Mesenchymal stem cell (in vitro differentiated cells and primary cell): ENCODE data around the gene AKNA.

ENCODE experiments used
- DNase-seq: peaks from one replicate; pipeline ENCODE4 v3.0.0-alpha.2; 2013
- H2AFZ ChIP-seq: one replicate; pipeline ENCODE4 v1.6.1; 2013; ENCODE audit warnings: low read depth, mild to moderate bottlenecking, control low read depth, inconsistent platforms, low read length, moderate library complexity
- H2AK5ac ChIP-seq: 2 replicates; pipeline ENCODE4 v1.6.1; 2013; ENCODE audit warnings: low read length, moderate library complexity, mild to moderate bottlenecking, inconsistent platforms; ENCODE audit not compliant: severe bottlenecking
- H2BK120ac ChIP-seq: one replicate; pipeline ENCODE4 v1.6.1; 2013; ENCODE audit warnings: low read depth, mild to moderate bottlenecking, inconsistent platforms, low read length, moderate library complexity
- H2BK12ac ChIP-seq, 2 experiments: one replicate each; pipeline ENCODE4 v1.6.1; 2013; ENCODE audit warnings: inconsistent platforms in 2 of 2, low read length in 2 of 2, mild to moderate bottlenecking in 2 of 2, moderate library complexity in 2 of 2, control low read depth in 1 of 2
- H2BK15ac ChIP-seq: one replicate; pipeline ENCODE4 v1.6.1; 2013; ENCODE audit warnings: mild to moderate bottlenecking, low read depth, inconsistent platforms; ENCODE audit not compliant: poor library complexity, severe bottlenecking
- H2BK5ac ChIP-seq: 2 replicates; pipeline ENCODE4 v1.6.1; 2013; ENCODE audit warnings: low read depth, mild to moderate bottlenecking, low read length, control low read depth, inconsistent platforms; ENCODE audit not compliant: poor library complexity, severe bottlenecking
- H3K14ac ChIP-seq, 2 experiments: one replicate each; pipeline ENCODE4 v1.6.1; 2013; ENCODE audit warnings: inconsistent platforms in 2 of 2, low read length in 2 of 2, control low read depth in 1 of 2, mild to moderate bottlenecking in 1 of 2, moderate library complexity in 1 of 2
- H3K18ac ChIP-seq, 2 experiments: one replicate each; pipeline ENCODE4 v1.6.1; 2013; ENCODE audit warnings: inconsistent platforms in 2 of 2, low read length in 2 of 2, control low read depth in 1 of 2, low read depth in 1 of 2, mild to moderate bottlenecking in 1 of 2
- H3K23ac ChIP-seq, 2 experiments: one replicate each; pipeline ENCODE4 v1.6.1; 2013; ENCODE audit warnings: inconsistent platforms in 2 of 2, low read length in 2 of 2, mild to moderate bottlenecking in 2 of 2, moderate library complexity in 2 of 2, control low read depth in 1 of 2
- H3K27ac ChIP-seq: 2 replicates; pipeline ENCODE4 v1.5.1; 2013; ENCODE audit warnings: mild to moderate bottlenecking, moderate library complexity, low read length, control low read depth, inconsistent platforms; ENCODE audit not compliant: poor library complexity, severe bottlenecking
- H3K27me3 ChIP-seq, 2 experiments: 2 replicates each; pipeline versions ENCODE4 v1.6.1 to v1.7.0; 2013; ENCODE audit warnings: low read length in 2 of 2, mild to moderate bottlenecking in 2 of 2, moderate library complexity in 2 of 2, control low read depth in 1 of 2, inconsistent platforms in 1 of 2; ENCODE audit not compliant: control insufficient read depth in 1 of 2, insufficient read depth in 1 of 2
- H3K36me3 ChIP-seq, 2 experiments: 2 replicates each; pipeline versions ENCODE4 v1.6.1 to v1.7.0; 2013; ENCODE audit warnings: low read length in 2 of 2, control low read depth in 1 of 2, inconsistent platforms in 1 of 2, low read depth in 1 of 2, mild to moderate bottlenecking in 1 of 2; ENCODE audit not compliant: insufficient read depth in 2 of 2, control insufficient read depth in 1 of 2
- H3K4ac ChIP-seq, 2 experiments: one replicate each; pipeline ENCODE4 v1.6.1; 2013; ENCODE audit warnings: inconsistent platforms in 2 of 2, low read length in 2 of 2, mild to moderate bottlenecking in 2 of 2, moderate library complexity in 2 of 2, control low read depth in 1 of 2, low read depth in 1 of 2
- H3K4me1 ChIP-seq: 2 replicates; pipeline ENCODE4 v1.6.1; 2013; ENCODE audit warnings: low read depth, low read length, control low read depth; ENCODE audit not compliant: control insufficient read depth, insufficient read depth
- H3K4me2 ChIP-seq: 2 replicates; pipeline ENCODE4 v1.6.1; 2013; ENCODE audit warnings: low read length, mild to moderate bottlenecking, inconsistent platforms; ENCODE audit not compliant: poor library complexity, severe bottlenecking
- H3K4me3 ChIP-seq, 2 experiments: 2 replicates each; pipeline versions ENCODE4 v1.5.1 to v1.7.0; 2013; ENCODE audit warnings: low read length in 2 of 2, mild to moderate bottlenecking in 2 of 2, control low read depth in 1 of 2, low read depth in 1 of 2; ENCODE audit not compliant: insufficient read depth in 1 of 2
- H3K79me1 ChIP-seq: replicated peaks from 2 replicates; pipeline ENCODE4 v1.6.1; 2013; ENCODE audit warnings: mild to moderate bottlenecking, control low read depth, low read length, inconsistent platforms; ENCODE audit not compliant: poor library complexity, severe bottlenecking
- H3K9ac ChIP-seq: 2 replicates; pipeline ENCODE4 v1.7.0; 2013; ENCODE audit warnings: mild to moderate bottlenecking, low read length, moderate library complexity
- H3K9me3 ChIP-seq: 2 replicates; pipeline ENCODE4 v1.7.0; 2013; ENCODE audit warnings: mild to moderate bottlenecking, low read length; ENCODE audit not compliant: control insufficient read depth
- H4K8ac ChIP-seq: one replicate; pipeline ENCODE4 v1.6.1; 2013; ENCODE audit warnings: inconsistent platforms, mild to moderate bottlenecking, low read length, moderate library complexity
- H4K91ac ChIP-seq: one replicate; pipeline ENCODE4 v1.6.1; 2013; ENCODE audit warnings: mild to moderate bottlenecking, low read length, inconsistent platforms
- WGBS: methylation state at CpG from one replicate; pipeline ENCODE4 v1.1.7; 2013; ENCODE audit warnings: mixed read lengths; 5-methylcytosine and 5-hydroxymethylcytosine counted together

AKNA gene

GRCh38 chr9:114416906-114417305 lies 29.1 kb upstream of the AKNA start:
- no peaks in the 10 kb centered on the region for H3K79me1 ChIP-seq
- no peak overlapping the region for H3K23ac ChIP-seq
- no peak overlapping the region for H2AK5ac ChIP-seq
- no peak overlapping the region for H2AFZ ChIP-seq
- H3K9ac ChIP-seq: no peak overlapping the region
- no peak overlapping the region for H3K27ac ChIP-seq
- H4K91ac ChIP-seq: no peak overlapping the region
- H3K4me3 ChIP-seq: no peak overlapping the region
- peaks cover 0 to 39% of the 10 kb centered on the region in 2 experiments for H3K27me3 ChIP-seq
- H2BK12ac ChIP-seq: no peak overlapping the region
- no peak overlapping the region for H2BK15ac ChIP-seq
- no peaks in the 10 kb centered on the region for H3K9me3 ChIP-seq
- H4K8ac ChIP-seq: no peak overlapping the region
- H3K4me2 ChIP-seq: no peak overlapping the region
- 97% methylated on average over 2 of the region's 2 CpGs for WGBS
- DNase-seq: no peak
- H2BK5ac ChIP-seq: no peak overlapping the region
- no peak overlapping the region for H2BK120ac ChIP-seq
- no peak overlapping the region for H3K14ac ChIP-seq
- peaks cover 0 to 8% of the 10 kb centered on the region in 2 experiments for H3K36me3 ChIP-seq
- no peak overlapping the region for H3K18ac ChIP-seq
- H3K4me1 ChIP-seq: peaks cover 21% of the 10 kb centered on the region
- H3K4ac ChIP-seq: no peak overlapping the region

- H2AK5ac ChIP-seq: no peak overlapping the region
- no peak overlapping the region for H3K4me3 ChIP-seq
- no peaks in the 10 kb centered on the region for H3K9me3 ChIP-seq
- H3K4me1 ChIP-seq: peaks cover 21% of the 10 kb centered on the region
- no peaks in the 10 kb centered on the region for H3K79me1 ChIP-seq
- no peak overlapping the region for H2BK12ac ChIP-seq
- H3K4ac ChIP-seq: no peak overlapping the region
- no peak overlapping the region for H2BK120ac ChIP-seq
- no peak overlapping the region for H2AFZ ChIP-seq
- peak overlapping the region in 1 of 2 experiments; percentile 14 for H3K23ac ChIP-seq
- no peak for DNase-seq
- no peak overlapping the region for H3K27ac ChIP-seq
- H3K36me3 ChIP-seq: peaks cover 0 to 8% of the 10 kb centered on the region in 2 experiments
- no peak overlapping the region for H3K14ac ChIP-seq
- no peak overlapping the region for H4K8ac ChIP-seq
- H2BK15ac ChIP-seq: no peak overlapping the region
- no peak overlapping the region for H3K4me2 ChIP-seq
- no peak overlapping the region for H3K18ac ChIP-seq
- 87% methylated on average over 4 of the region's 5 CpGs for WGBS
- H3K27me3 ChIP-seq: peaks cover 0 to 33% of the 10 kb centered on the region in 2 experiments
- H3K9ac ChIP-seq: no peak overlapping the region
- no peak overlapping the region for H2BK5ac ChIP-seq
- H4K91ac ChIP-seq: no peak overlapping the region
Observed at GRCh38 chr9:114416290-114416689, 28.5 kb upstream of the AKNA start.

GRCh38 chr9:114414346-114414745 lies 26.6 kb upstream of the AKNA start:
- H3K14ac ChIP-seq: no peak overlapping the region
- no peak overlapping the region for H2BK120ac ChIP-seq
- no peak overlapping the region for H2BK5ac ChIP-seq
- peaks cover 0 to 14% of the 10 kb centered on the region in 2 experiments for H3K27me3 ChIP-seq
- no peak overlapping the region for H3K9ac ChIP-seq
- H3K18ac ChIP-seq: no peak overlapping the region
- no peak overlapping the region for H3K27ac ChIP-seq
- H3K9me3 ChIP-seq: no peaks in the 10 kb centered on the region
- H3K79me1 ChIP-seq: no peaks in the 10 kb centered on the region
- H2AFZ ChIP-seq: no peak overlapping the region
- no peak overlapping the region for H4K91ac ChIP-seq
- H3K4me3 ChIP-seq: no peak overlapping the region
- no peak for DNase-seq
- H3K36me3 ChIP-seq: peaks cover 0 to 4% of the 10 kb centered on the region in 2 experiments
- no peak overlapping the region for H2AK5ac ChIP-seq
- H4K8ac ChIP-seq: no peak overlapping the region
- no peak overlapping the region for H3K23ac ChIP-seq
- no peak overlapping the region for H3K4me2 ChIP-seq
- no peak overlapping the region for H2BK12ac ChIP-seq
- H3K4me1 ChIP-seq: peaks cover 23% of the 10 kb centered on the region
- no peak overlapping the region for H2BK15ac ChIP-seq
- H3K4ac ChIP-seq: no peak overlapping the region
- 67% methylated on average over 2 of the region's 2 CpGs for WGBS

GRCh38 chr9:114413861-114414301 lies 26.1 kb upstream of the AKNA start:
- H3K4me1 ChIP-seq: peaks cover 25% of the 10 kb centered on the region
- no peak overlapping the region for H3K4me2 ChIP-seq
- H4K8ac ChIP-seq: no peak overlapping the region
- no peak overlapping the region for H2BK120ac ChIP-seq
- no peak overlapping the region for H2BK12ac ChIP-seq
- no peak overlapping the region for H2BK5ac ChIP-seq
- no peak overlapping the region for H2BK15ac ChIP-seq
- H2AK5ac ChIP-seq: no peak overlapping the region
- H3K27me3 ChIP-seq: peaks cover 0 to 14% of the 10 kb centered on the region in 2 experiments
- peak overlapping the region; percentile 27 for H3K9ac ChIP-seq
- H3K36me3 ChIP-seq: peaks cover 0 to 4% of the 10 kb centered on the region in 2 experiments
- H3K14ac ChIP-seq: no peak overlapping the region
- H3K18ac ChIP-seq: no peak overlapping the region
- H4K91ac ChIP-seq: no peak overlapping the region
- H2AFZ ChIP-seq: no peak overlapping the region
- H3K4ac ChIP-seq: no peak overlapping the region
- H3K23ac ChIP-seq: no peak overlapping the region
- H3K27ac ChIP-seq: no peak overlapping the region
- H3K4me3 ChIP-seq: no peak overlapping the region
- no peaks in the 10 kb centered on the region for H3K9me3 ChIP-seq
- no peaks in the 10 kb centered on the region for H3K79me1 ChIP-seq
- DNase-seq: peak; percentile 64
- 57% methylated on average over 5 of the region's 5 CpGs for WGBS
